SK-N-SH (cell line): Measurements from ENCODE around the gene OR5K3. TPM values are rescaled to one million over a fixed set of nuclear protein-coding genes. Genes with fewer than 3 reads are reported as not detected.

ENCODE experiments used
- CTCF ChIA-PET: fragments of 300-600, 350-600 bp; formaldehyde crosslinking; extraction: SDS; loops from one replicate; lab custom pipeline; 2021; lab: Yijun Ruan, JAX
- POLR2A ChIA-PET: fragments of 350-600 bp; sonication (Branson Sonifier 250); formaldehyde crosslinking; extraction: SDS; loops from one replicate; lab custom pipeline; 2020; ENCODE audit warnings: antibody characterized with exemption, inconsistent platforms; lab: Yijun Ruan, JAX
- DNase-seq: peaks from one replicate; pipeline ENCODE4 v3.0.0; 2012
- H2AFZ ChIP-seq: fragments of 200-600 bp; sonication (generic); 2 replicates; pipeline ENCODE4 v1.8.1; 2016; ENCODE audit warnings: antibody characterized with exemption, mild to moderate bottlenecking, low read depth
- H3F3A ChIP-seq: fragments of 200-600 bp; sonication (generic); replicated peaks from 2 replicates; pipeline ENCODE3; 2016; ENCODE audit warnings: antibody characterized with exemption, mild to moderate bottlenecking; ENCODE audit not compliant: insufficient read depth
- H3K27ac ChIP-seq, 2 experiments: fragments of 200-500 bp in 1 of 2; fragments of 200-600 bp in 1 of 2; sonication (Bioruptor generic) in 1 of 2; sonication (generic), shearing (Covaris generic) in 1 of 2; 2 replicates each; pipeline versions ENCODE4 v1.5.1 to v1.6.1; 2014 to 2016; ENCODE audit warnings: low read depth in 2 of 2, inconsistent platforms in 1 of 2, low read length in 1 of 2, mild to moderate bottlenecking in 1 of 2, mixed read lengths in 1 of 2
- H3K27me3 ChIP-seq: fragments of 200-600 bp; sonication (generic), shearing (Covaris generic); 2 replicates; pipeline ENCODE4 v1.6.1; 2016; ENCODE audit warnings: mixed run types; ENCODE audit not compliant: insufficient read depth
- H3K36me3 ChIP-seq, 2 experiments: fragments of 200-500 bp in 1 of 2; fragments of 200-600 bp in 1 of 2; sonication (Bioruptor generic) in 1 of 2; sonication (generic) in 1 of 2; replicated peaks in 1 of 2; 2 replicates each; pipeline versions ENCODE3 to v1.5.1; 2014 to 2016; ENCODE audit warnings: low read length in 1 of 2, mild to moderate bottlenecking in 1 of 2; ENCODE audit not compliant: insufficient read depth in 2 of 2, control insufficient read depth in 1 of 2
- H3K4me1 ChIP-seq, 2 experiments: fragments of 200-500 bp in 1 of 2; fragments of 200-600 bp in 1 of 2; sonication (Bioruptor generic) in 1 of 2; sonication (generic), shearing (Covaris generic) in 1 of 2; 2 replicates each; pipeline versions ENCODE4 v1.5.1 to v1.6.1; 2014 to 2016; ENCODE audit warnings: low read depth in 1 of 2, low read length in 1 of 2, mixed run types in 1 of 2; ENCODE audit not compliant: insufficient read depth in 2 of 2, control insufficient read depth in 1 of 2
- H3K4me2 ChIP-seq: fragments of 200-600 bp; sonication (generic), shearing (Covaris generic); 2 replicates; pipeline ENCODE4 v1.6.1; 2017; ENCODE audit warnings: mixed run types
- H3K4me3 ChIP-seq, 2 experiments: fragments of 200-500 bp in 1 of 2; fragments of 200-600 bp in 1 of 2; sonication (Bioruptor generic) in 1 of 2; sonication (generic), shearing (Covaris generic) in 1 of 2; 2 replicates each; pipeline versions ENCODE4 v1.5.1 to v1.8.1; 2014 to 2016; ENCODE audit warnings: low read depth in 2 of 2, inconsistent platforms in 1 of 2, low read length in 1 of 2, mild to moderate bottlenecking in 1 of 2, mixed read lengths in 1 of 2, moderate library complexity in 1 of 2
- H3K79me2 ChIP-seq: fragments of 200-600 bp; sonication (generic); 2 replicates; pipeline ENCODE4 v1.8.1; 2017; ENCODE audit warnings: mild to moderate bottlenecking; ENCODE audit not compliant: insufficient read depth
- H3K9ac ChIP-seq: fragments of 200-600 bp; sonication (generic); 2 replicates; pipeline ENCODE4 v1.6.1; 2017; ENCODE audit warnings: mixed run types
- H3K9me2 ChIP-seq: fragments of 200-600 bp; sonication (generic); 2 replicates; pipeline ENCODE4 v1.6.1; 2017; ENCODE audit warnings: mixed run types
- H3K9me3 ChIP-seq: fragments of 200-600 bp; sonication (generic); 2 replicates; pipeline ENCODE4 v1.6.1; 2017; ENCODE audit warnings: mixed run types, mild to moderate bottlenecking, moderate library complexity
- H4K20me1 ChIP-seq: fragments of 200-600 bp; sonication (generic); 2 replicates; pipeline ENCODE4 v1.6.1; 2017; ENCODE audit warnings: mild to moderate bottlenecking, mixed run types; ENCODE audit not compliant: insufficient read depth
- CHD2 ChIP-seq: fragments of 150-350 bp; IDR thresholded peaks from 2 replicates; pipeline ENCODE4 v1.6.1; 2018; ENCODE audit warnings: low read length; ENCODE audit not compliant: partially characterized antibody
- EP300 ChIP-seq, 2 experiments: IDR thresholded peaks; 2 replicates each; pipeline versions ENCODE4 v1.4.0 to v1.6.1; 2012; ENCODE audit warnings: borderline replicate concordance in 1 of 2, low read depth in 1 of 2, low read length in 1 of 2
- EZH2phosphoT487 ChIP-seq: fragments of 200-600 bp; sonication (generic); IDR thresholded peaks from 2 replicates; pipeline ENCODE4 v1.6.1; 2017; ENCODE audit warnings: low read depth, mixed run types, mild to moderate bottlenecking, antibody characterized with exemption, moderate library complexity, borderline replicate concordance
- FOXJ3 ChIP-seq: sonication (generic); formaldehyde crosslinking; IDR thresholded peaks from 2 replicates; pipeline ENCODE4 v1.5.1; 2020; ENCODE audit warnings: mild to moderate bottlenecking, missing genetic modification reagents
- GABPA ChIP-seq: IDR thresholded peaks from 2 replicates; pipeline ENCODE4 v1.4.0; 2012; ENCODE audit warnings: low read depth, mild to moderate bottlenecking
- MAX ChIP-seq: IDR thresholded peaks from 2 replicates; pipeline ENCODE4 v1.4.0; 2012; ENCODE audit warnings: low read depth
- MEF2A ChIP-seq: IDR thresholded peaks from 2 replicates; pipeline ENCODE4 v1.4.0; 2012; ENCODE audit warnings: low read depth, borderline replicate concordance
- MXI1 ChIP-seq: IDR thresholded peaks from 2 replicates; pipeline ENCODE4 v1.6.1; 2012; ENCODE audit warnings: mild to moderate bottlenecking, low read depth, low read length, improper control_type of control experiment
- NFIC ChIP-seq: IDR thresholded peaks from 2 replicates; pipeline ENCODE4 v1.4.0; 2012; ENCODE audit warnings: borderline replicate concordance
- PBX3 ChIP-seq: IDR thresholded peaks from 2 replicates; pipeline ENCODE4; 2012
- REST ChIP-seq: IDR thresholded peaks from 2 replicates; pipeline ENCODE4 v1.6.1; 2012; ENCODE audit warnings: mild to moderate bottlenecking, low read depth, low read length, moderate library complexity
- RFX5 ChIP-seq: IDR thresholded peaks from 2 replicates; pipeline ENCODE4 v1.6.1; 2012; ENCODE audit warnings: mild to moderate bottlenecking, improper control_type of control experiment, low read length
- RXRA ChIP-seq: IDR thresholded peaks from 2 replicates; pipeline ENCODE4 v1.4.0; 2012; ENCODE audit warnings: low read depth, mild to moderate bottlenecking, borderline replicate concordance
- SIN3A ChIP-seq: IDR thresholded peaks from 2 replicates; pipeline ENCODE4 v1.6.1; 2012; ENCODE audit warnings: low read depth, mild to moderate bottlenecking, low read length, moderate library complexity, borderline replicate concordance
- SMC3 ChIP-seq: IDR thresholded peaks from 2 replicates; pipeline ENCODE4 v1.6.1; 2012; ENCODE audit warnings: low read depth, low read length, improper control_type of control experiment
- TEAD4 ChIP-seq: IDR thresholded peaks from 2 replicates; pipeline ENCODE4 v1.4.0; 2012; ENCODE audit warnings: mild to moderate bottlenecking, borderline replicate concordance; ENCODE audit not compliant: insufficient read depth
- USF1 ChIP-seq: IDR thresholded peaks from 2 replicates; pipeline ENCODE4 v1.4.0; 2012; ENCODE audit warnings: low read depth, borderline replicate concordance
- ZBTB33 ChIP-seq: IDR thresholded peaks from 2 replicates; pipeline ENCODE4 v1.4.0; 2012; ENCODE audit warnings: low read depth, borderline replicate concordance
- polyA plus RNA-seq, 3 experiments: library from polyadenylated mRNA; depleted of rRNA; stranded (reverse); fragments of >200 nt; gene quantifications; 2 replicates each; pipeline ENCODE4 v1.2.3, GENCODE V29; 2012

Gene OR5K3
- polyA plus RNA-seq, 1 of the 3 experiments (the other 2 are of a cell fraction), result not detected

GRCh38 chr3:98371853-98372252 is 18.6 kb upstream of the OR5K3 start:
- no peak overlapping the region for H2AFZ ChIP-seq
- DNase-seq, result no peak
- H3K36me3 ChIP-seq, result no peaks in the 10 kb centered on the region
- CTCF ChIA-PET, result no interaction called here
- no peaks in the 10 kb centered on the region for H4K20me1 ChIP-seq
- no peak overlapping the region for H3K4me3 ChIP-seq
- H3K4me2 ChIP-seq, result no peak overlapping the region
- POLR2A ChIA-PET, result no interaction called here
- H3K9ac ChIP-seq, result no peak overlapping the region
- H3K9me2 ChIP-seq, result 0 out of 2 replicates have a peak, but pooled peaks cover 2% of the 10 kb centered on the region
- TF ChIP-seq PBX3 (no peak), REST (no peak), SIN3A (no peak), MXI1 (no peak), EP300 (IDR thresholded peaks at IDR 0.05; ENCODE audit: borderline replicate concordance in 1 of 2, low read depth in 1 of 2, low read length in 1 of 2) (no peak), NFIC (no peak), TEAD4 (no peak), GABPA (no peak), USF1 (no peak), MAX (no peak), SMC3 (no peak), EZH2phosphoT487 (no peak), CHD2 (no peak), FOXJ3 (no peak), ZBTB33 (no peak), RXRA (no peak), RFX5 (no peak), MEF2A (no peak)
- TF ChIP-seq, all 33 proteins: peak for 0
- Histone ChIP-seq H3K27me3 (no peaks in the 10 kb centered on the region), H3F3A (no peaks in the 10 kb centered on the region), H3K27ac (no peak overlapping the region), H3K9me3 (no peaks in the 10 kb centered on the region; the same call in 1 of the 2 replicates), H3K4me1 (no peaks in the 10 kb centered on the region), H3K79me2 (no peaks in the 10 kb centered on the region)
